Measurements from ENCODE around the gene GALNT5.

The GALNT5 gene

GRCh38 chr2:157245144-157245840 lies 12.2 kb upstream of the GALNT5 start:
- no peak overlapping the region for H3K4me3 ChIP-seq (ENCODE audit: low read depth in 1 of 2, low read length in 1 of 2)
- no peaks in the 10 kb centered on the region for H3K4me1 ChIP-seq (ENCODE audit: control insufficient read depth in 1 of 2, insufficient read depth in 1 of 2, low read depth in 1 of 2, low read length in 1 of 2)
- H3K9me3 ChIP-seq: no peaks in the 10 kb centered on the region
- H3K27me3 ChIP-seq: no peaks in the 10 kb centered on the region
- H3K27ac ChIP-seq: no peak overlapping the region
- TF ChIP-seq, protein P1, sequence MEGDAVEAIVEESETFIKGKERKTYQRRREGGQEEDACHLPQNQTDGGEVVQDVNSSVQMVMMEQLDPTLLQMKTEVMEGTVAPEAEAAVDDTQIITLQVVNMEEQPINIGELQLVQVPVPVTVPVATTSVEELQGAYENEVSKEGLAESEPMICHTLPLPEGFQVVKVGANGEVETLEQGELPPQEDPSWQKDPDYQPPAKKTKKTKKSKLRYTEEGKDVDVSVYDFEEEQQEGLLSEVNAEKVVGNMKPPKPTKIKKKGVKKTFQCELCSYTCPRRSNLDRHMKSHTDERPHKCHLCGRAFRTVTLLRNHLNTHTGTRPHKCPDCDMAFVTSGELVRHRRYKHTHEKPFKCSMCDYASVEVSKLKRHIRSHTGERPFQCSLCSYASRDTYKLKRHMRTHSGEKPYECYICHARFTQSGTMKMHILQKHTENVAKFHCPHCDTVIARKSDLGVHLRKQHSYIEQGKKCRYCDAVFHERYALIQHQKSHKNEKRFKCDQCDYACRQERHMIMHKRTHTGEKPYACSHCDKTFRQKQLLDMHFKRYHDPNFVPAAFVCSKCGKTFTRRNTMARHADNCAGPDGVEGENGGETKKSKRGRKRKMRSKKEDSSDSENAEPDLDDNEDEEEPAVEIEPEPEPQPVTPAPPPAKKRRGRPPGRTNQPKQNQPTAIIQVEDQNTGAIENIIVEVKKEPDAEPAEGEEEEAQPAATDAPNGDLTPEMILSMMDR (IDR thresholded peaks at IDR 0.05): no peak
- H3K36me3 ChIP-seq: no peaks in the 10 kb centered on the region

GRCh38 chr2:157245846-157246764 lies 11.4 kb upstream of the GALNT5 start:
- Histone ChIP-seq H3K4me1 (ENCODE audit: control insufficient read depth in 1 of 2, insufficient read depth in 1 of 2, low read depth in 1 of 2, low read length in 1 of 2) (no peaks in the 10 kb centered on the region), H3K27me3 (no peaks in the 10 kb centered on the region), H3K36me3 (no peaks in the 10 kb centered on the region), H3K4me3 (ENCODE audit: low read depth in 1 of 2, low read length in 1 of 2) (no peak overlapping the region), H3K27ac (no peak overlapping the region), H3K9me3 (no peaks in the 10 kb centered on the region)
- TF ChIP-seq, protein P1 (IDR thresholded peaks at IDR 0.05): no peak

DNA sequence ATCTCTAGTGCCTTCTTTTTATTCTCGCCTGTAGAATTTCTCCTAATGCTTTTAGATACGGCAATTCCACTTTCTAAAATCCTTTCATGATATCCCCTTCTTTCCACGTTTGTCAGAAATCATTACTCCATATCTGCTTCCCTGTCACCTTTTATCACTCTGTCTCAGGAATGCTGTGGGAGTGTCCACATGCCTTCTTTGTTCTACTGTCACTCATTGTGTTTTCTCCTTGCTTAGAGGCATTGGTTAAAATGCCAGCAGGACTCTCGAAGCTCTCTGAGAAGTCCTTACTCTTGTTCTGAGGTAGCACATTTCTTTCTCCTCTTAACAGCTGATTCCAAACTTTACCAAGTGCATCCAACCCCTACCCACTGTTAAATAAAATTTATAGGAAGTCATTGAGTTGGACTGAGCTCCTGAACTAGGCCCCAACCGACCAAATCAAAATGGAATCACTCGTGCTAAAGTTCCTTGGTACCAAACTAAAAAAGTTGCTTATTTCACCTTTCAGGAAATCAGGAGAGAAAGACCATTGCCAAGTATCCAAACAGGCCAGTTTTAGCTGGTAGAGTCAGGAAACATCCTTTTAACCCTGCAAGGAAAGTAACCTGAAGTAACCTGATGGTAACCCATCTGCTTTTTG lies 10.6 kb upstream of the GALNT5 start:
- TF ChIP-seq, protein P1 (IDR thresholded peaks at IDR 0.05): no peak
- no peak overlapping the region for H3K27ac ChIP-seq
- H3K27me3 ChIP-seq: no peaks in the 10 kb centered on the region
- no peaks in the 10 kb centered on the region for H3K9me3 ChIP-seq
- no peaks in the 10 kb centered on the region for H3K4me1 ChIP-seq (ENCODE audit: control insufficient read depth in 1 of 2, insufficient read depth in 1 of 2, low read depth in 1 of 2, low read length in 1 of 2)
- H3K36me3 ChIP-seq: no peaks in the 10 kb centered on the region
- H3K4me3 ChIP-seq (ENCODE audit: low read depth in 1 of 2, low read length in 1 of 2): no peak overlapping the region

- H3K9me3 ChIP-seq: no peaks in the 10 kb centered on the region
- H3K27me3 ChIP-seq: no peaks in the 10 kb centered on the region
- H3K36me3 ChIP-seq: no peaks in the 10 kb centered on the region
- TF ChIP-seq, protein P1 (IDR thresholded peaks at IDR 0.05): no peak
- H3K4me1 ChIP-seq (ENCODE audit: control insufficient read depth in 1 of 2, insufficient read depth in 1 of 2, low read depth in 1 of 2, low read length in 1 of 2): no peaks in the 10 kb centered on the region
- H3K27ac ChIP-seq: no peak overlapping the region
- H3K4me3 ChIP-seq (ENCODE audit: low read depth in 1 of 2, low read length in 1 of 2): no peak overlapping the region
Measured at GRCh38 chr2:157250836-157251235, 6.7 kb upstream of the GALNT5 start.

- Histone ChIP-seq H3K36me3 (no peaks in the 10 kb centered on the region), H3K27me3 (no peaks in the 10 kb centered on the region), H3K4me3 (ENCODE audit: low read depth in 1 of 2, low read length in 1 of 2) (no peak overlapping the region), H3K27ac (no peak overlapping the region), H3K4me1 (ENCODE audit: control insufficient read depth in 1 of 2, insufficient read depth in 1 of 2, low read depth in 1 of 2, low read length in 1 of 2) (no peaks in the 10 kb centered on the region), H3K9me3 (no peaks in the 10 kb centered on the region)
- TF ChIP-seq, protein P1 (IDR thresholded peaks at IDR 0.05): no peak
Measured at GRCh38 chr2:157251932-157252331, 5.6 kb upstream of the GALNT5 start.
